GDM1 (cell line): Measurements from ENCODE around the gene FAM237A.
A peak's percentile ranks its signal among the peaks of the same experiment; 100 is the strongest.

Experiments
- DNase-seq: peaks from one replicate; lab custom pipeline; 2025; lab: John Stamatoyannopoulos, UW

Gene FAM237A

GRCh38 chr2:206688990-206689389, 46.7 kb downstream of the FAM237A start:
- DNase-seq = no peak

GRCh38 chr2:206692971-206693370, 50.7 kb downstream of the FAM237A start:
- no peak for DNase-seq

GRCh38 chr2:206693399-206694137, 51.3 kb downstream of the FAM237A start:
- peak; percentile 47 for DNase-seq

DNA sequence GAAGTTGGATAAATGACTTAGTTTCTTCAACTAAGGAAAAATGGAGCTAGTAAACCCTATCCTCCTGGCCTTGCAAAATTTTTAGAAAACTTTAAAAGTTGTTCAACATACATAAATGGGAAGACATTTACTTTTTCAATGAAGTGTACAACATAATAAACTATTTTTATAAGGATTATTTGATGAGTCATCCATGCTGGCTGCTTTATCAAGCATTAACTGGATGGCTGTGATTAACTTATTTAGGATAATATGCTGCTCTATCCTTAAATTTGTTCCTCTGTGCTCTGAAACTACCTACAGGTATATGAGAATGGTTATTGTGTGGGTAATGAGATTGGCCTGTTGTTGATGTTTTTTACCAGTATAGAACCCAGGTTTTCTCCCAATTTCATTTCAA, 54.6 kb downstream of the FAM237A start:
- no peak for DNase-seq

DNA sequence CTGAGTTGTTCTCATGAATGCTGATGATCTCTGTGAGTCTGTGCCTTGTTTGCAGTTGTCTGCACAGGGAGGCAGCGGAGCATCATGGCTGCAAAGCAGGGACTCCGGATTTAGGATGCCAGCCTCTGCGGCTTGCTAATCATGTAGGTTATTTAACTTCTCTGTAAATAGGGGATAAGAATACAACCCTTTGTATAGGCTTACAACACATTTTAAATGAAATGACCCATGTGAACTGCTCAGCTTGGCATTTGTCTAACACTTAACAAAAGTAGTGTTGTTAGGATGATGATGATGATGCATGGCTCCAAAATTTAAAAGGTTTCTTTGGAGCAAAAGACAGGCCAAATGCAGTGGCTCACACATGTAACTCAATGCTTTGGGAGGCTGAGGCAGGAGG, 56.5 kb downstream of the FAM237A start:
- no peak for DNase-seq
